HFF-Myc (cell line): ENCODE results near the gene PDXK.

Experiments used
- DNase-seq: peaks from one replicate; pipeline ENCODE4 v3.0.0-alpha.2; 2011; ENCODE audit warnings: low read depth; ENCODE audit errors: extremely low read depth
- H3K4me3 ChIP-seq: replicated peaks from 2 replicates; pipeline ENCODE4 v1.5.1; 2011; ENCODE audit warnings: low read depth, mild to moderate bottlenecking, control low read depth, low read length
- CTCF ChIP-seq: IDR thresholded peaks from 2 replicates; pipeline ENCODE4 v1.5.1; 2012; ENCODE audit warnings: mild to moderate bottlenecking, low read depth, low read length, control low read depth; ENCODE audit errors: missing control alignments

The PDXK gene

GRCh38 chr21:43771199-43771675, 52.3 kb downstream of the PDXK start:
- TF ChIP-seq CTCF = no peak
- H3K4me3 ChIP-seq = no peak overlapping the region
- no peak for DNase-seq

GRCh38 chr21:43771698-43772424, 52.9 kb downstream of the PDXK start:
- no peak overlapping the region for H3K4me3 ChIP-seq
- no peak for TF ChIP-seq CTCF
- no peak for DNase-seq

GRCh38 chr21:43772425-43772821, 53.5 kb downstream of the PDXK start:
- H3K4me3 ChIP-seq = no peak overlapping the region
- no peak for TF ChIP-seq CTCF
- DNase-seq = no peak

- no peak for TF ChIP-seq CTCF
- no peak overlapping the region for H3K4me3 ChIP-seq
- DNase-seq = no peak
Measured at GRCh38 chr21:43774163-43774562, 55.2 kb downstream of the PDXK start.

- peak overlapping the region; percentile 90 for H3K4me3 ChIP-seq
- no peak for TF ChIP-seq CTCF
- DNase-seq = no peak
Measured at GRCh38 chr21:43775190-43775589, 56.3 kb downstream of the PDXK start.

- peak within 1 kb of the TSS; percentile 90 for H3K4me3 ChIP-seq
- no peak for DNase-seq
- no peak for TF ChIP-seq CTCF
Measured at GRCh38 chr21:43775795-43776430, 57.0 kb downstream of the PDXK start, which contains the start of gene CSTB. TSS of gene CSTB (minus strand) at chr21:43776308. CDS start at chr21:43776269, 39 bp downstream.

GRCh38 chr21:43777953-43778352, 59.0 kb downstream of the PDXK start:
- H3K4me3 ChIP-seq = no peak overlapping the region
- DNase-seq = no peak
- TF ChIP-seq CTCF = no peak
